Measurements from ENCODE around the gene CST8.

DNA sequence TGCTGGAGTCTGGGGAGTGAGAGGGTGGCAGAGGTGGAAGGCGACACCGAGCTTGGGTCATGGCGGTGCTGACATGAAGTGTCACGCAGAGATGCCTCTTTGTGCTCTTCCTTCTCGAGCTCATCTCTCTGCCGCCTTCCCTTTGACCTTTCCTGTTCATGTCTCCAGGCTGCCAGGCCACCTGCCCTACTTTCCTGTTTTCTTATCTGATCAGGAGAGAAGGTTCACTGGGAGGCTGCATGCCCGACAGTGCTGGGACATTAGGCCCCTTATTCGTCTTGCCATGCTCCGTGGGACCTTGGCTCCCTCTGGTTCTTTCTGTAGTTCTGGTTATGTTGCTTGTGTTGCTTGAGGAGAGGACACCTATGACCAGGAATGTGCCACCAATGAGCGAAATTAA, 33.2 kb downstream of the CST8 start:
- TF ChIP-seq, protein P1, sequence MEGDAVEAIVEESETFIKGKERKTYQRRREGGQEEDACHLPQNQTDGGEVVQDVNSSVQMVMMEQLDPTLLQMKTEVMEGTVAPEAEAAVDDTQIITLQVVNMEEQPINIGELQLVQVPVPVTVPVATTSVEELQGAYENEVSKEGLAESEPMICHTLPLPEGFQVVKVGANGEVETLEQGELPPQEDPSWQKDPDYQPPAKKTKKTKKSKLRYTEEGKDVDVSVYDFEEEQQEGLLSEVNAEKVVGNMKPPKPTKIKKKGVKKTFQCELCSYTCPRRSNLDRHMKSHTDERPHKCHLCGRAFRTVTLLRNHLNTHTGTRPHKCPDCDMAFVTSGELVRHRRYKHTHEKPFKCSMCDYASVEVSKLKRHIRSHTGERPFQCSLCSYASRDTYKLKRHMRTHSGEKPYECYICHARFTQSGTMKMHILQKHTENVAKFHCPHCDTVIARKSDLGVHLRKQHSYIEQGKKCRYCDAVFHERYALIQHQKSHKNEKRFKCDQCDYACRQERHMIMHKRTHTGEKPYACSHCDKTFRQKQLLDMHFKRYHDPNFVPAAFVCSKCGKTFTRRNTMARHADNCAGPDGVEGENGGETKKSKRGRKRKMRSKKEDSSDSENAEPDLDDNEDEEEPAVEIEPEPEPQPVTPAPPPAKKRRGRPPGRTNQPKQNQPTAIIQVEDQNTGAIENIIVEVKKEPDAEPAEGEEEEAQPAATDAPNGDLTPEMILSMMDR (IDR thresholded peaks at IDR 0.05) = no peak
- no peak for TF ChIP-seq POLR2AphosphoS5 (IDR thresholded peaks at IDR 0.05)
